ENCODE data around the gene NIPSNAP2.
"Not testable (repeated sequence)": the region's sequence is repeated elsewhere in the genome, so short reads cannot be mapped to it uniquely, and the experiment has no call there.

NIPSNAP2 gene

DNA sequence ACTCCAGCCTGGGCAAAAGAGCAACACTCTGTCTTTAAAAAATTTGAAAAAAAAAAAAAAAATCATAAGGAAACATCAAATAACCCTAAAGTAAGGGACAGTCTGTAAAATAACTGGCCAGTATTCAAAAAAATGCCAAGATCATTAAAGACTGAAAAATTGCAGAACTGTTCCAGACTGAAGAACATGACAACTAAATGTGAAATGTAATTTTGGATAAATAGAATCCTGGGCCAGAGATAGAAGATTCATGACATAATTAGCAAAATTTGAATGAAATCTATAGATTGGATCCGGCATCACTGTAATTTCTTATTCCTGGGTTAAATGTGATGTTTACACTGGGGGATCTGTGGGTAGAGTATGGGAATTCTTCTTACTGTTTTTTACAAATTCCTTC is 83.9 kb downstream of the NIPSNAP2 start:
- DNase-seq: no peak

DNA sequence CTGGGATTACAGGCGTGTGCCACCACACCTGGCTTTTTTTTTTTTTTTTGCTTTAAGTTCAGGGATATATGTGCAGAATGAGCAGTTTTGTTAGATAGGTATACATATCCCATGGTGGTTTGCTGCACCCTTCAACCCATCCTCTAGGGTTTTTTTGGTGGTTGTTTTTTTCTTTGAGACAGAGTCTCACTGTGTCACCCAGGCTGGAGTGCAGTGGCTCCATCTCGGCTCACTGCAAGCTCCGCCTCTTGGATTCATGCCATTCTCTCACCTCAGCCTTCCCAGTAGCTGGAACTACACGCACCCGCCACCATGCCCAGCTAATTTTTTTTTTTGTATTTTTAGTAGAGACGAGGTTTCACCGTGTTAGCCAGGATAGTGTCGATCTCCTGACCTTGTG is 84.4 kb downstream of the NIPSNAP2 start:
- not testable (repeated sequence) for DNase-seq

All from suppressor macrophage treated with lipopolysaccharide for 1 hour (primary cell).